HL-60/S4 (cell line): ENCODE data around the gene PLXNC1.

Experiments
- in situ Hi-C: fragments of 300-500 bp; cut with MboI; formaldehyde crosslinking; loops from 2 replicates; pipeline ENCODE4 v1.14.3; 2022; ENCODE audit warnings: low sequenced_read_pairs

The PLXNC1 gene

GRCh38 chr12:94261786-94262185 lies 113.4 kb downstream of the PLXNC1 start:
- in situ Hi-C loops, result no loop called here

- in situ Hi-C loops, result no loop called here
These were observed 114.0 kb downstream of the PLXNC1 start for GRCh38 chr12:94262228-94263010.

GRCh38 chr12:94263011-94263811 lies 114.8 kb downstream of the PLXNC1 start:
- in situ Hi-C loops, result no loop called here

GRCh38 chr12:94263905-94264561 lies 115.7 kb downstream of the PLXNC1 start:
- in situ Hi-C loops, result no loop called here

GRCh38 chr12:94264736-94265485 lies 116.5 kb downstream of the PLXNC1 start:
- in situ Hi-C loops, result no loop called here

- in situ Hi-C loops, result no loop called here
These were observed 117.2 kb downstream of the PLXNC1 start for GRCh38 chr12:94265539-94265938.

- in situ Hi-C loops, result no loop called here
These were observed 117.8 kb downstream of the PLXNC1 start for GRCh38 chr12:94265966-94266745.

- in situ Hi-C loops, result no loop called here
These were observed 118.6 kb downstream of the PLXNC1 start for GRCh38 chr12:94266796-94267536.

GRCh38 chr12:94267537-94267872 lies 119.1 kb downstream of the PLXNC1 start:
- in situ Hi-C loops, result no loop called here

- in situ Hi-C loops, result no loop called here
These were observed 119.6 kb downstream of the PLXNC1 start for GRCh38 chr12:94267921-94268471.

GRCh38 chr12:94269316-94269999 lies 121.1 kb downstream of the PLXNC1 start:
- in situ Hi-C loops, result no loop called here

GRCh38 chr12:94271351-94271750 lies 123.0 kb downstream of the PLXNC1 start:
- in situ Hi-C loops, result no loop called here

- in situ Hi-C loops, result no loop called here
These were observed 123.9 kb downstream of the PLXNC1 start for GRCh38 chr12:94272280-94272679.

- in situ Hi-C loops, result no loop called here
These were observed 124.9 kb downstream of the PLXNC1 start for GRCh38 chr12:94273272-94273671.

GRCh38 chr12:94276725-94277124 lies 128.3 kb downstream of the PLXNC1 start:
- in situ Hi-C loops, result no loop called here

GRCh38 chr12:94277426-94278000 lies 129.1 kb downstream of the PLXNC1 start:
- in situ Hi-C loops, result no loop called here

- in situ Hi-C loops, result no loop called here
These were observed 131.7 kb downstream of the PLXNC1 start for GRCh38 chr12:94280063-94280462.

GRCh38 chr12:94282675-94283074 lies 134.3 kb downstream of the PLXNC1 start:
- in situ Hi-C loops, result no loop called here
